Heart left ventricle (tissue), 16 donors: ENCODE data around the gene PI4KB. TPM values are rescaled to one million over a fixed set of nuclear protein-coding genes. Genes with fewer than 3 reads are reported as not detected.
A peak's percentile ranks its signal among the peaks of the same experiment; 100 is the strongest.

Experiments
- ATAC-seq, 4 donors: fragments of 200-7000 bp; cut with Tn5 transposase; one replicate each; pipeline ENCODE4 v1.9.1; 2020 to 2022; ENCODE audit warnings: moderate library complexity in 4 of 4, mild to moderate bottlenecking in 3 of 4, moderate number of reproducible peaks in 1 of 4
- DNase-seq, 5 donors: peaks; one replicate each; pipeline ENCODE4 v3.0.0-alpha.2; 2020
- H3K27ac ChIP-seq, 12 donors: fragments of 200-600 bp; sonication (generic) in 4 of 12; one replicate each; pipeline versions ENCODE4 v1.5.0 to v1.8.0; 2016 to 2022; ENCODE audit warnings: mild to moderate bottlenecking in 2 of 12
- H3K27me3 ChIP-seq, 9 donors: fragments of 200-600 bp; sonication (generic) in 2 of 9; one replicate each; pipeline versions ENCODE4 v1.5.1 to v1.8.0; 2016 to 2022; ENCODE audit warnings: mild to moderate bottlenecking in 3 of 9
- H3K36me3 ChIP-seq, 9 donors: fragments of 200-600 bp; sonication (generic) in 2 of 9; one replicate each; pipeline versions ENCODE4 v1.5.0 to v1.8.0; 2018 to 2022; ENCODE audit warnings: mild to moderate bottlenecking in 2 of 9
- H3K4me1 ChIP-seq, 12 donors: fragments of 200-600 bp; sonication (generic) in 4 of 12; one replicate each; pipeline versions ENCODE4 v1.5.0 to v1.8.0; 2016 to 2022; ENCODE audit warnings: mild to moderate bottlenecking in 3 of 12
- H3K4me3 ChIP-seq, 12 donors: fragments of 200-600 bp; sonication (generic) in 4 of 12; one replicate each; pipeline versions ENCODE4 v1.5.0 to v1.8.0; 2017 to 2022; ENCODE audit warnings: mild to moderate bottlenecking in 9 of 12, moderate library complexity in 4 of 12
- H3K9me3 ChIP-seq, 12 donors: fragments of 200-600 bp; sonication (generic) in 4 of 12; one replicate each; pipeline versions ENCODE4 v1.5.0 to v1.8.0; 2016 to 2022; ENCODE audit warnings: mild to moderate bottlenecking in 1 of 12
- CTCF ChIP-seq, 12 donors: fragments of 200-600 bp; sonication (generic) in 4 of 12; IDR thresholded peaks; one replicate each; pipeline versions ENCODE4 v1.5.0 to v1.8.0; 2018 to 2022; ENCODE audit warnings: antibody characterized with exemption in 12 of 12, mild to moderate bottlenecking in 5 of 12
- POLR2A ChIP-seq, 2 donors: fragments of 450-650 bp; IDR thresholded peaks; one replicate each; pipeline ENCODE4 v1.6.1; 2017; ENCODE audit warnings: antibody characterized with exemption in 2 of 2, mild to moderate bottlenecking in 2 of 2, moderate library complexity in 2 of 2
- WGBS, 4 donors: extraction: QIAGEN DNeasy Blood & Tissue Kit in 2 of 4; methylation state at CpG; one replicate each; pipeline versions ENCODE4 v1.1.5 to v1.1.7; 2013 to 2018; 5-methylcytosine and 5-hydroxymethylcytosine counted together
- intact Hi-C, 10 donors: fragments of 100-400 bp; cut with DNase I; formaldehyde crosslinking; loops; one replicate each; pipeline versions ENCODE4 v1.11.1 to v1.14.2; 2022
- long read RNA-seq, 3 donors: library from polyadenylated mRNA; unstranded; transcript quantifications; one replicate each; pipeline ENCODE4 v2.0.0, GENCODE V29; 2020 to 2021
- polyA plus RNA-seq, 2 donors: library from polyadenylated mRNA; stranded (reverse); fragments of 200-250 nt; gene quantifications; one replicate each; pipeline ENCODE4 v1.2.3, GENCODE V29; 2013
- total RNA-seq, 9 donors: library from RNA; depleted of rRNA in 2 of 9; stranded (reverse); fragments of >200 nt in 2 of 9; fragmentation: NEBNext Ultra II Directional in 3 of 9; extraction: Animal tissue kit (Norgen Biotek cat#: 25700) in 3 of 9; gene quantifications; one replicate each; pipeline versions ENCODE4 v1.1.0 to v1.2.4, GENCODE V29; 2016 to 2023
- donor health status: ischemic (EF 13 %, LVEDD 7.1; RV severe dilation, severe dysfunction).
- donor health status: healthy with polysubstance abuse.
- donor health status: DM: no; HTN: yes; CAD: no.
- donor health status: DM: no; HTN: no; CAD: no.
- donor health status: ischemic (EF 25% LVEDD 6.9; RV normal size, moderate dysfunction).
- donor health status: ischemic (EF 25% LVEDD 5.7; RV mildly dilated, moderate dysfunction).
- donor health status: healthy.
- donor health status: DM: yes; HTN: yes; CAD: no.
- donor health status: ischemic (EF 35%, LVEDD 5.7; RV mildly dilated, moderate dysfunction).
- donor health status: nonischemic (EF 11% LVEDD 7.7; RV severe dilation, severe dysfunction).
- donor health status: DM: yes; HTN: yes; CAD: no.
- donor health status: PGD.
- donor health status: ischemic (EF 29% LVEDD 5.4; RV normal size, mild dysfunction).
- donor health status: nonischemic (EF 23%, LVEDD 6.1; RV moderate dilation, normal function).

The PI4KB gene
- 10 to 100 TPM; 34.9 to 76.0 (median 49.8) TPM for total RNA-seq
- polyA plus RNA-seq, result 10 to 100 TPM; 17.4 to 41.2 TPM
- long read RNA-seq, donor 1, transcript PI4KB-203 (11 exons, 3,934 nt), result major isoform, 6 of 80 reads
- long read RNA-seq, donor 1, partial matches to known transcripts, result 53 of 80 reads
- long read RNA-seq, donor 1, other reads (novel, unspliced or antisense), result 14 of 80 reads
- long read RNA-seq, donor 2, transcript PI4KB-213 (10 exons, 2,603 nt), result minor isoform, 5 of 580 reads
- long read RNA-seq, donor 2, transcript PI4KB-203 (11 exons, 3,934 nt), result major isoform, 47 of 580 reads
- long read RNA-seq, donor 2, transcript PI4KB-202 (12 exons, 3,340 nt), result minor isoform, 17 of 580 reads
- long read RNA-seq, donor 2, partial matches to known transcripts, result 439 of 580 reads
- long read RNA-seq, donor 2, other reads (novel, unspliced or antisense), result 68 of 580 reads
- long read RNA-seq, donor 3, transcript PI4KB-203 (11 exons, 3,934 nt), result major isoform, 14 of 112 reads
- long read RNA-seq, donor 3, transcript PI4KB-213 (10 exons, 2,603 nt), result minor isoform, 5 of 112 reads
- long read RNA-seq, donor 3, partial matches to known transcripts, result 72 of 112 reads
- long read RNA-seq, donor 3, other reads (novel, unspliced or antisense), result 18 of 112 reads

GRCh38 chr1:151327223-151327902 is at the start of gene PI4KB:
TSS of gene PI4KB (minus strand) at chr1:151327416. CDS start at chr1:151316481, 10,935 bp downstream.
- ATAC-seq (peak; percentile 97 to 98 (median 98)), DNase-seq (peak; percentile 85 to 93 (median 91))
- TF ChIP-seq POLR2A (IDR thresholded peaks at IDR 0.05) (peak in 1 of 2 donors; percentile 85), CTCF (IDR thresholded peaks at IDR 0.05) (no peak)
- H3K36me3 ChIP-seq, result peaks cover 0 to 34% (median 21%) of the 10 kb centered on the region in 9 donors
- WGBS, 4 donors, result 0 to 1% (median 0%) methylated on average over 38 to 40 of the region's 40 CpGs
- peaks cover 0 to 41% (median 24%) of the 10 kb centered on the region in 12 donors for H3K4me1 ChIP-seq
- H3K27ac ChIP-seq, result peak within 1 kb of the TSS; percentile 82 to 99 (median 96)
- intact Hi-C loops, result loop anchor here in 3 of 10 donors (1.0 to 5.0 kb wide), 5 partner anchors 14 to 71 kb away; partner anchors contain the start of genes PSMB4 (in 2 of the 3) and ZNF687 (in 1 of the 3)
- no peaks in the 10 kb centered on the region for H3K9me3 ChIP-seq
- H3K4me3 ChIP-seq, result peak within 1 kb of the TSS; percentile 70 to 95 (median 86)
- H3K27me3 ChIP-seq, result no peaks in the 10 kb centered on the region

GRCh38 chr1:151373196-151373595 is 46.0 kb upstream of the PI4KB start:
- H3K27ac ChIP-seq, result peak overlapping the region in 2 of 12 donors; percentile 84 to 89
- TF ChIP-seq CTCF (IDR thresholded peaks at IDR 0.05) (no peak), POLR2A (IDR thresholded peaks at IDR 0.05) (no peak)
- WGBS, 4 donors, result 92 to 98% (median 94%) methylated on average over 12 to 14 of the region's 14 CpGs
- intact Hi-C loops, result loop anchor here in 1 of 10 donors (2.0 kb wide), 1 partner anchor 26 kb away; the partner anchor contains the start of gene PSMB4
- DNase-seq, result no peak
- no peak for ATAC-seq
- peak overlapping the region in 1 of 12 donors; percentile 62 for H3K4me3 ChIP-seq
- H3K27me3 ChIP-seq, result no peaks in the 10 kb centered on the region
- H3K36me3 ChIP-seq, result peaks cover 0 to 4% (median 0%) of the 10 kb centered on the region in 9 donors
- peaks cover 4 to 50% (median 41%) of the 10 kb centered on the region in 12 donors for H3K4me1 ChIP-seq
- H3K9me3 ChIP-seq, result no peaks in the 10 kb centered on the region

- Histone ChIP-seq H3K27ac (peak within 1 kb of the TSS; percentile 66 to 89 (median 84)), H3K9me3 (no peaks in the 10 kb centered on the region), H3K27me3 (no peaks in the 10 kb centered on the region), H3K36me3 (peaks cover 0 to 6% (median 0%) of the 10 kb centered on the region in 9 donors), H3K4me1 (peaks cover 4 to 58% (median 48%) of the 10 kb centered on the region in 12 donors), H3K4me3 (peak within 1 kb of the TSS; percentile 2 to 74 (median 52))
- intact Hi-C loops, result loop anchor here in 1 of 10 donors (2.0 kb wide), 1 partner anchor 27 kb away; the partner anchor contains the start of gene PSMB4
- peak; percentile 86 to 91 (median 86) for ATAC-seq
- 4 to 23% (median 15%) methylated on average over 10 to 11 of the region's 11 CpGs for WGBS, 4 donors
- peak in 1 of 2 donors; percentile 85 for TF ChIP-seq POLR2A (IDR thresholded peaks at IDR 0.05)
- no peak for TF ChIP-seq CTCF (IDR thresholded peaks at IDR 0.05)
- DNase-seq, result peak; percentile 79 to 95 (median 90)
Measured at GRCh38 chr1:151372058-151372934, 45.1 kb upstream of the PI4KB start, which contains the start of gene SELENBP1. TSS of gene SELENBP1 (minus strand) at chr1:151372705. CDS start at chr1:151372641, 64 bp downstream.
